Activated CD4-positive, alpha-beta T cell treated with anti-CD3 and anti-CD28 coated beads, Interleukin-2, amount 50 U/mL, for 1 hour (primary cell): ENCODE measurements around the gene SLC12A7.
"Not testable (repeated sequence)": the region's sequence is repeated elsewhere in the genome, so short reads cannot be mapped to it uniquely, and the experiment has no call there.

Experiments
- DNase-seq: peaks from one replicate; pipeline ENCODE4 v3.0.0-alpha.2; 2020

Gene SLC12A7

DNA sequence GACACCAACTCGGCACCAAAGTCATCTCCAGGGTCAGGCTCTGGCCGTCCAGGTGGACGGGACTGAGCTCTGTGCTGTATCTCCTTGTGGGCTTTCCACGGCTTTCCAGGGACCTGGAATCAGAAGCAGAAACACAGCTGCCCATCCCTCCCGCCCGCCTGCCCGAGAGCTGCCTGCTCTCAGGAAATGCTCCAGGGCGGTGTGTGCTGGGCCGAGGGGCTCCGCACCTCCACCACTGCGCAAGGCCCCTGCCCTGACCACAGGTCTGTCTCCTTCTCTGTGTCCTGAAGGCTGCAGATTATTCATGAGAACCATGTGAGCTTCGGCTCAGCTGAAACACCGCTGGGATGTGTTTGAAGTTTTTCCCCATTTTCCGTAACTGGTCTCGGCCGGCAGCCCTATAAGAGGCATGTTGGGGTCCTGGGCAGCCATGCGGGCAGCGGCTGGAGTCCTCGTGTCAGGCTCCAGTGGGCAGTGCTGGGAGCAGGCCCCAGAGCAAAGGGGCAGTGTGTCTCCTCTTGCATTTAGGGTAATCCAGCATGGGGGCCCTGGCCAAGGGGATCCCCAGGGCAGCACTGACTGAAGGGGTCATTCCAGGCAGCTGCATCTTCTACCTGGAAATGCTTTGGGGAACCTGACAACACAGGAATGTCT lies 80.4 kb downstream of the SLC12A7 start:
- DNase-seq = no peak

DNA sequence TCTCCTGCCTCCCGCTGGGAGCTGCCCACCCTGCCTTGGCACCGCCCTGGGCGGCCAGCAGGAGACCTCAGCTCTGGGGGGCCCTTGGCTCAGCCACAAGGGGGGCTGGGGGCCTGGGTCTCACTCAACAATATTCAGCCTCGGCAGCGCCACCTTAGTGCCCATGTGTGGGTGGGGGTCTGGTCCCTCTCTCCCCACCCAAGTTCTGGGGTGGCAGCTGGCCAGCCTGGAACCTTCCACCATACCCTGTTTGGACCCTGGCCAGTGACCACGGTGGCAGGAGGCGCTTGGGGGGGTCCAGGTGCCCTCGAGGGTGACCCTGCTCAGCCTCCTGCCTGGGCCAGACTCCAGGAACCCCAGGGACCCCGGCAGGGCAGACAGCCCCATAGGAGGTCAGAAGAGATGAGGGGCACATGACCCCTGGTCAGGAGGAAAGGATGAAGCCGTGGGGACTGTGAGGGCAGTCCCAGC lies 81.0 kb downstream of the SLC12A7 start:
- no peak for DNase-seq

DNA sequence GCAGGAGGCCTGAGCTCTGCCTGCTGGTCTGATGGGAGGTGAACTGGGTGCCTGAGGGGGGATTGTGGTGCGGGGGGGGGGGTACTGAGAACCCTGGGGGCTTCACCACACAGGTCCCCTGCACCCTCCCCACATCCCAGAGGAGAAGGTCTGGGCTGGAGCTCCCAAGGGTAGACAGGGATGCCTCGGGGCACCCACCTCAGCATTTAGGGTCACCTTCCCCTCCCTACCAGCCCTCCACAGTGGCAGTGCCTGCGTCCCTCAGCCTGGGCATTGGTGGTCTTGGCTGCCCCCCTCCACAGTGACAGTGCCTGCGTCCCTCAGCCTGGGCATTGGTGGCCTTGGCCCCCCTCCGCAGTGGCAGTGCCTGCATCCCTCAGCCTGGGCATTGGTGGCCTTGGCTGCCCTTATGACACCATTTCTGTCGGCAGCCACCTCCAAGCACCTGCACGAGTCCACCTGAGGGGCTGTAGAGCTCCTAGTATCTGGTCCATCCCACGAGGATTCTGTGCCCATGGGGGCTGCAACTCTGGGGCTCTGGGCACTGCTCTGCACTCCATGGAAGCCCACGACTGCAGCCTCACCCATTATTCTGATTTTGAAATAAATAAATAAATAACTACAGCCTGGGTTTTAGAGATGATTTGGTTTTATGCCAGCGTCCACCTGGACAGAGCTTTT lies 81.8 kb downstream of the SLC12A7 start:
- no peak for DNase-seq

DNA sequence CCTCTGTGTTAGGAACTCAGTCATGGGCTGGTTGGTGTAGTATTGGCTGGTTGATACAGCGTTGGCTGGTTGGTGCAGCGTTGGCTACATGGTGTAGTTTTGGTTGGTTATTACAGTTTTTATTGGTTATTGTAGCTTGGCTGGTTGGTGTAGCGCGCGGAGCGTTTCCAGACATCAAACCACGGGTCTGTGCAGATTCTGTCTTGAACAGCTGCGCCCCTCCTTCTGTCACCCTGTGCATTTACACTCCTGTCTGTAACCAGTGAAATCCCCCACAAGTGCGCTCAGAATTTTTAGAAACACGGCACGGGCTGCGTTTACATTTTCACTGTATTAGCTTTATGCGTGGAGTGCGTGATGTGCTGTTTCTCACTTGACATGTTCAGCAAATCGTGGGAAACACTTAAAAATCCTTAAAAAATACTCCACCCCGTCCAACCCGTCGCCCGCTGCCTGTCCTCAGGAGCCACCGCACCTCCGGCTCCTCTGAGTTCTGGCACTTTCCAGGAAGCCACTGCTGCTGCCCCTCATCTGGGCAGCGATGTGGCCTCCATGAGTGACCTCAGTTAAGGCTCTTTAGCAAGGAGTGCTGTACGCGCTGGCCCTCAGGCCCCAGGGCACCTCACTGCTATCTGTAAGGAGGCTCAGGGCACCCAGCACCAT lies 82.5 kb downstream of the SLC12A7 start:
- no peak for DNase-seq

DNA sequence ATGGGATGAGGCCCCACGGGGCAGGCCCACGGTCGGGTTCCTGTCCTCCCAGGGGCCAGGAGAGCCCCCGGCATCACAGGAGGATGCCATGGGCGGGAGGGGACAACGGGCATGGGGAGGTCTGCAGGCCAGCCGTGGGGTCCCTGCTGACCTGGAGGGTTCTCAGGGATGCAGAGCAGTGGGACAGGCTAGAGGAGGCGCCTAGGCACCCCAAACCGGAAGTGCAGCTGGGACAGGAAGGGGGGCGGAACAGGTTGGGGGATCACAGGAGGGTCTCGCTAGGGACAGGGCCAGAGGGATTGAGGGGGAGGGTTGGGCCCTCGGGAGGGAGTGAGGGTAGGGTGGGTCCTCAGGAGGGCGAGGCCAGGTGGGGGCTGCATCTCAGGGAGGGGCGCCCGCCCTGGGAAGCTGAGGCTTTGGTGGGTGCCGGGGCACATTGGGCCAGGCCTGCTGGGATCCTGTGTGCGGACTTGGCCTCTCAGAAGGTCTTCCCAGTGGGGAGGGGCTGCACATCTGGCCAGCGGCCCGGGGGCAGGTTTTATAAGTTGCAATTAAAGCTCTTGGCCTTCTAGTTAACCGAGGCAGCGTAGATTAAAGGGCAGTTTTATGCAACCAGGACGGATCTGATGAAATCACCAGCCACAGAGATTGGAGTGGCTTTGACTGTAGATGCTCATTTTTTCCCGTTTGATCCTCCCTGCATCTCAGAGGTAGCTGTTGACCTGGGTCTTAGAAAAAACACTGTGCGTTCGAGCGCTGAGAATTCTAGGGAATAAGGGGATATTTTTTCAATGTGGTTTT lies 83.2 kb downstream of the SLC12A7 start:
- no peak for DNase-seq

DNA sequence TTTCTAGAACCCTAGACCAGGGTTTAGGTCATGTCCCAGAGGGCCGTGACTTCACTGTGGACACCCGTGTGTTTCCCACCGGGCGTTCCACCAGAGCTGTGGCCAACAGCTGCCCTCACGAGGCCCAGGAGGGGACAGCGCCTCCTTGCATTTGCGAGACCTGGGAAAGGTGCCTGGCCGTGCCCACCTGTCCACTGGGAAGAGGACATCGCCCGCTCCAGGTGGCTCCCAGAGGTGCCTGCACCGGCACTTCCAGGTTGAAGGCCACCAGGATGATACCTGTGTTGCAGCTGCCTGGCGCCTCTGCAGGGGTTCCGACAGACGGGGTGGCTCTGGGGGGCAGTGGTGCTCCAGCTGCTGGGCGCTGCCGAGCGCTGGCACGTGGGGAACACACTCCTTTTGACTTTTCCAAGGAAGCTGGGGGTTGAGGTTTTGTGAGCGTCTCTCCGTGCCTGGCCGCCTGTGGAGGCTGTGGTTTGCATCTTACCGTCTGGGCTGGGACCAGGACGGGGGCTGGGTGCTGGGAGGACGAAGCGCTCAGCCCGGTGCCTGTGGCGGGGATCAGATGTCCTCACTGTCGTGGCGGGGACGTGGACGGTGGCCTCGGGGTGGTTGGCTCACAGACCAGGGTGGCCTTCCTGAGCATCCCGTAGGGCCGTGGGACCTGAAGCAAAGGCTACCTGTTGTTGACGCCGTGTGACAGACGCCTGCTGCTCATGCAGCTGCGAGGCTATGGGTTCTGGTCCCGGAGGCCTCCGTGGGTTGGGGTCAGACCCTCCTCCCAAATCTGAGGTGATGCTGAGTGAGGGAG lies 84.0 kb downstream of the SLC12A7 start:
- DNase-seq = no peak

DNA sequence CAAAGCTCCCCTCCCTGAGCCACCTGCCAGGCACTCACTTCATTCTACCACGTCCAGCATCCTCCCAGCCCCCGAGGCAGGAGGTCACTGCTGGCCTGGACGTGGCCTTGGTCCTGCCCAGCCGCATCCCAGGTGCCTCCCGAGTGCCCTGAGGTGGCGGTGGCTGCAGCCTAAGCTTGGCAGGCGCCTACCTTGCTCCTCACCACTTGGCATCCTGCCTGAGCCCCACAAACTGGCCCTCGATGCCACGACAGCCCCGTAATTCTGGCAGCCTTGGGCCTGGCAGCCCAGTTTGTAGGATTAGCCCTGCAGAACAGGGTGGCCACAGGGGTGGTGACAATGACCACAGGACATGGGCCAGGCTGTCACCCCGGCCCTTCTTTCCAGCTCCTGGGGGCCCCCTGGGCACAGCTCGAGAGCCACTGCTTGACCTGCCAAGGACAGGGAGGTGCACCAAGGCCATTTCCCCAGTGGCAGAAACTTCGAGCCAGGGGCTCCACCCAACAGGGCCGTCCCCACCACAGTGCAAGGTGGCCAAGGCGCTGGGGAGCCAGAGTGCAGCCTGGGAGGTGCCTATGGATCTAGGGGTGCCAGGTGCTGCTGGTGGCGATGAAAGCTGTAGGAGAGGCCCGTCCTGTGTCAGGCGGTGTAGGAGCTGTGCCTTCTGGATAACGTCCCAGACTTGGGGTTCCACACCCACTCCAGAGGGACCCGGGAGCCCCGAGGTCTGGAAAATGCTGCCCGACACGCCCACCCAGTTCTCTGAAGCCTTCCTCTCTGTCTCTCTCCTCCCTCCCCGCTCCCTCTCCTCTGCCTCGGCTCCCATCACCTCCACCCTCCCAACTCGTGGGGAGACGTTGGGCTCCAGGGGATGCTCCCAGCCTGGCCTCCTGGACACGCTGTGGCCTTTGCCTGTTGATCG lies 84.9 kb downstream of the SLC12A7 start:
- no peak for DNase-seq

DNA sequence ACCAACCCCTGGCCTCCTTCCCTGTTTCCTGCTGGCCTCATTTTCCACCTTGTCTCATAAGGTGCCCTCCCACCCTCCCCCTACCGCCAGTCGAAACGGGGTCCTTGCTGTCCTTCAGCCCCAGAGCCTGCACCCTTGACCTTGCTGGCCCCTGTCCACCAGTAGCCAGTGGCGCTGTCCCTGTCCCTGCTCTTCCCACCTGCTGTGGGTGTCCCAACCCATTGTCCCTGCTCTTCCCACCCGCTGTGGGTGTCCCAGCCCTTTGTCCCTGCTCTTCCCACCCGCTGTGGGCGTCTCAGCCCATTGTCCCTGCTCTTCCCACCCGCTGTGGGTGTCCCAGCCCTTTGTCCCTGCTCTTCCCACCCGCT lies 89.9 kb downstream of the SLC12A7 start:
- not testable (repeated sequence) for DNase-seq

DNA sequence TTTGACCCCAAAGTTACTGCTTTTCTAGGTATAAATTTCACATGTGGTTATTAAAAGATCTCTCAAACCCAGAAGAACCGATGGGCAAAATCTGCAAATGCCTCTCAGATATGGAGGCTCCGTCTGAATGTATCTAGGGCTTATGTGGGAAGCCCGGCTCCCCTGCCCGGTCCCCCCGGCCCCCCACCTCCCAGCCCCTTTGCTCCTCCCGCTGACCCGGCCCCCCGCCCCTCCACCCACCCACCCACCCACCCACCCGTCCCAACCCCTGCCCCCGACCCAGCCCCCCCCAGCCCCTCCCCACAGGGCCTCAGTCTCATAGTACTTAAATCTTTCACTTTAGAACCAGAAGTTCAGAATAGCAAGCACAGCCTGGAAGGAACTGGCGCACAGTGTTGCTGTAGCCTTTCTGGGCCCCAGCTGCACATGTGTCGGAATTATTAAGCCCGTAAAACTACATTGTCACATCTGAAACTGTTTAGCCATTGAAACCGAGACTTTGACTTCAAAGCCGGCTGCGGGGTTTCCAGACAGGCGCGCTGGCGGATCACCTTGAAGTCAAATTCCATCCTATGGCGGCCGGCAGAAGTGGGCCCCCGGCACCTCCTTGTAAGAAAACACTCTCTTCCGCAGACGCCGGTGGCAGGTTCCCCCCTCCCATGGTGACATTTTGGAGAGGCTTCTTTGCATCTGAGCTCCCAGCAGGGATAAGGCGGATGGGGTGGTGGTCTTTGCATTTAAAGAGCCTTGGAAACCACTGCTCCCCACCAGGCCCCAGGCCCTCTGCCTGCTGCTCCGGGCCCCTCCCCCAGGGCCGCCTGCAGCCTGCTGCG lies 90.5 kb downstream of the SLC12A7 start:
- DNase-seq = no peak

DNA sequence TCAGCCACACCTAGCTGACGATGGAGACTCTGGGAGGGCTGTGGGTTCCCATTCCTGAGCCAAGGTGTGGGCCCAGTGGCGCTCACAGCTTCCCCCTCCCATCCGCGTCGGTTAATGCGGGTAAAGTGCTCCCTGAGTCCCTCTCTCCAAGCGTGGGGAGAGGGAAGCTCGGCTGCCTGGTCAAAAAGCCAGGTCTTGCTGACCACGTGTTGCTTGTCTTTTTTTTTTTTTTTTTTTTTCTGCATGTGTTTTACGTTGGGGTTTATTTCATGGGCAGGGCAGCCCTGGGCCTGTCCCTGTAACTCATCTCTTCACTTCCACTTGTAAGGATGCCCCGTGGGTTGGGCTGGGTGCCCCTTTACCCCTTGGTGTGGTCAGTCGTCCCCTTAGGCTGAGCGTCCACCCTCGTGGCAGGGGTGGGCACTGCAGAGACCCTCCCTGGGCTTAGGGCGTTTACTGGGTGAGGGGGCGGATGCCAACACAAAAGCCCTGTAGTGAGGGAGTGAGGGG lies 91.4 kb downstream of the SLC12A7 start:
- DNase-seq = no peak

DNA sequence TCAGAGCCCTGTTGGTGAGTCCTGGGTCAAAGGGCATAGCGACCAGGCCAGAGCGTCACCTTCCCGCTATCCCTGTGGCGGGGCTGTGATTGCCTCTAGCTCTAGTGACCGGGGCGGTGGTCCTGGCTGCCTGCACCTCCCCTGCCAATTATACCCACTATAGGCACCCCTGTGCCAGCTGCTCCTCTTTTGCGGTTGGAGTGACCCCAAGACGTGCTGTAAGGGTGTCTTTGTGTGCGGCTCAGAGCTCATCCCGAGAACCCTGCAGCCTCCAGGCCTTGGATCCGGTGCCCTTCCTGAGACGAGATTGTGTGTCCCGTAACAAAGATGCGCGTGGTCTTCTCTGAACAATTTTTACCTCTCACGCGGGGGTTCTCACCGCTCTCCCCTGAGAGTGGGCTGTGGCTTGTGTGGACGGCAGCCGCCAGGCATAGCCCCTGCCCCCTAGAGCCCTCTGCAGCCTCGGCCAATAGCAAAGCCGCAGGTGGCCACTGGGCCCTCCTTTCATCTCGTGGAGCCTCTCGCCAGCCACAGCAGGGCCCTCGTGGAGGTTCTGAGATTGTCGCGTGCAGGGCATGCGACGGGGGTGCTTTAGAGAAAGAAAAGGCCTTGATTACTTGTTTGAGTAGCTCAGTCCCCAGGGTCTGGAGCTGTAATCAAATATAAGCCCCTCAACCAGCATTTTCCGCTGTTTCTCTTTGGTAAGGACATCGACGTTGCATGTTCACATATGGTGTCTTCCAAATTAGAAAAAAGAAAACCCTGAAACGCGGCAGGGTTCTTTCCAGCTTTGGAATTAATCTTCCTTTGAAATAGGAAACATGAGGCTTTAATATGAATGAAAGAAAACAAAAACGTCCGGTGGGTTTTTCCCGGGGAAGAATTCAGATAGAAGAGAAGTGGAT lies 92.6 kb downstream of the SLC12A7 start:
- DNase-seq = no peak

DNA sequence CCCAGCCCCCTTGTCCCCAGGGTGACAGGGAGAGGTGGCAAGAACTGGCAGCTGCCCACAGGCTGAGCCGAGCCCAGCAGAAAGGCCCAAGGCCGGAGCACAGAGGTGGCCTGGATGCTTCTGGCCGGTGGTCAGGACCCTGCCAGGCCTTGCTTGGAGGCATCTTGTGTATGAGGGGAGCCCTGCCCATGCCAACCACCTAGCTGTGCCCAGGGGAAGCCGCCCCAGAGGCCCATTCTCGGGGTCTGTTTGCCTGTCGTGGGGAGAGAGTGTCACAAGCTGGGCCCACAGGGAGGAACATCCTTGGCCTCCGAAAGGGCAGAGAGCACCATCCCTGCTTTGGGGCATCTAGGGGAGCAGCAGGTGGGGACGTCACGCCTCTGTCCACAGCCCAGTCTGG lies 93.3 kb downstream of the SLC12A7 start:
- no peak for DNase-seq

DNA sequence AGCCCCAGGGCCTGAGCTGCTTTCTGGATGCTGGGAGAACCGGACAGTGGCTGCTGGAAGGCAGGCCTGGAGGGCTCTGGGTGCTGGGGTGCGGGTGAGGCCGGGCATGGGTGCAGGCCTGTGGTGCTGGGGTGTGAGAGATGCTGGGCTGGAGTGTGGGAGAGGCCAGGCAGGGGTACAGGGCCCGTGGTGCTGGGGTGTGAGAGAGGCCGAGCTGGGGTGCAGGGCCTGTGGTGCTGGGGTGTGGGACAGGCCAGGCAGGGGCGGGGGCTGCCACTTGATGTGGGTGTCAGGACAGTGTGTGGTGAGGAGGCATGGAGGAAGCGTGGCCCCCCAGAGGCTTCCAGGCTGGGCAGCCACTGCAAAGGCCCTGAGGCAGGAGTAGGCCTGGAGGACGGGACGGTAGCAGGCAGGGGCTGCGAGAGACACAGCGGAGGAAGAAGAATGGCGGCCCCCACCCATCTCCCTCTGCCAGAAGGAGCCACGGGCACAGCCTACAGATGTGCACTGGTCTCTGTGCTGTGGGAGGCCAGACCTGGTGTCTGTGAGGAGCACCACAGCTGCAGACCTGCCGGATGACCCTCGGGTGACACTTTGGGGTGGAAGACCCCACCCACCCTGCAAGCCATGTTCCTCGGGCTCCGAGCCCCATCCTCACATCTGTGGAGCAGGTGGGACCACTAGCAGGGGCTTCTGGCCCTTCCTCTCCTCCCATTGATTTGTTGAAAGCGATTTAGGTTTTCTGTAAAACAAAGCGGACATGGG lies 94.0 kb downstream of the SLC12A7 start:
- no peak for DNase-seq

DNA sequence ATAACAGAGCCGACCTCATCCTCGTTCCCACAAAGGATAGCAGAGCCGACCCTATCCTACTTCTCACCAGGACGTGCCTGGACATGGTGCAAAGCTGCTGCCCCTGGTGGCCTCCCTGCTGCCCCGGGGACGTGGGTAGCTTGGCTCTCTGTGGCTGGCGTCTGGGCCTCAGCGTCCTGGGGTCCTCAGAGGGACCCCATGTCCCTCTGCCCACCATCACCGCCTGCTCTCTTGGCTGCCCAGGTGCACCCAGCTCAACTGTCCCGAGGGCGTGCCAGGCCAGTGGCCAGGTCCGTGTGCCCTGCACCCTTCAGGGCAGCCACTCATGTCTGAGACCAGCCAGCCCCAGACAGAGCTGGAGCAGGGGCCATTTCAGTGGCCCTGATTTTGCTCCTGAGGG lies 94.8 kb downstream of the SLC12A7 start:
- no peak for DNase-seq

DNA sequence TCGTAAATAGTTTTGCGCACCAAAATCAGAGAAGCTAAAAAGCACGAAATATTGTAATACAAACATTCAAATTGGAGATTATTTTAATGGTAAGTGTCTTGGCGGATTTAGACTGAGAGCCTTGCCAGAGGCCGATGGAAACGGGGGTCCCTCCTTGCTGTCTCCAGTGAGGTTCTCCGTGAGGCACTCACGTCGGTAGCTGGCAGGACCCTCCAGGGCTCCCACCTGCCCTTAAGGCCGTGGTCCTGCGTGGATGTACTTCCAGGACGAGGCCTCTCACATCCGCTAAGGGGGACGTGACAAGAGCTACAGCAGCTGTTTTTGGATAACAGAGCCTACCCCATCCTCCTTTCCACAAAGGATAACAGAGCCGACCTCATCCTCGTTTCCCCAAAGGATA lies 95.4 kb downstream of the SLC12A7 start:
- no peak for DNase-seq

DNA sequence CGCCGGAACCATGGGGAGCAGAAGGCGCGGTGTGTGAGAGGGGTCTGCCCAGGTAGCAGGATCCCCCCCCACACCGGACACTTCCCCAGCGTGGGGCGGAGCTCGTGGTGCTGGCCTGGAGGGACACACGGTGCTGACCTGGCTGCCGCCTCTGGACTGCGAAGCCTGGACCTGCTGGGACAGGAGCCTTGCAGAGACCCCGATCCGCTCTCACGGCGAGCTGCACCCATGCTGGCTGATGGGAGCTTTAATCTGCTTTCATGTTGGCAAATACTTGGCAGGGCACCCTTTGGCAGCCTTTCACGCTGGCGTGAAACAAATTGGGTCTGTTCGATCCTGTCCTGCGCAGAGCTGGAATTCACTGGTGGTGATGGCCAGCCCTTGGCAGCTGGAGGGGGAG lies 95.8 kb downstream of the SLC12A7 start:
- DNase-seq = no peak

DNA sequence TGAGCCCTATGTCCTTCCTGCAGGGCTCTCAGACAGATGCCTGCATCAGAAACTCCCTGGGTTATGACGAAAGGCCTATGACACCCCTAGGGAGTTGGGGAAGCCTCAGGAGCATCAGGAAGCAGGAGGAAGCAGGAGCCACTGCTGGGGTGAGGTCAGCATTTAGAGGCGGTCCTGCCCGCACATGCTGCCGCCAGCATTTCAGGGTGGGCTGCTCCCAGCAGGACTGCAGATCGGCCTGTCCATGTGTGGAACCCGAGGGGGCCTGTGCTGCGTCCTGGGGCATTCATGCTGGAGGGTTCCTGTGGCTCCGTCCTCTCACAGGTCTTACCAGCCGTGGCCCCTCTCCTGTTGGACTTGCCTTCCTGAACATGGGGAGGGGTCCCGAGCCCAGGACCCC lies 96.4 kb downstream of the SLC12A7 start:
- DNase-seq = no peak

DNA sequence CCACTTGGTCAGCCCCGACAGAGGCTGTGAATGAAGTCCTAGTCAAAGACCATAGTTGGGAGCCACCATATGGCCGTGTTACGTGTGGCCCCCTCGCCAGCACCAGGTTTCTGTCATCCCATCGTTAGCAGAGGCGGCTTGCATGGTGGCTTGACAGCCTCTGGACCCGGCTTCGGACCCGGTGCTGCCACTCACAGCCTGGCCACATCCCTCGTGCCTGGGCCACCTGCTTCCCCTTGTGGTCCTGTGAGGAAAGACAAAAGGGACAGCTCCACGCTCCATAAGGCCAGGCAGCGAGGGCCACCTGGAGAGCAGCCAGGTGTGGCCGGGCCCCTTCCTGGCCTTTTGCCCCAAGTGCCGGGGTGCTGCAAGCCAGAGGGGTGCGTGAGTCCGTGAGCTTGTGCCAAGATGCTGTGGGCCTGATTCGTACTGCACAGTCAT lies 97.1 kb downstream of the SLC12A7 start:
- no peak for DNase-seq
